Endothelial cell of umbilical vein (primary cell): Measurements from ENCODE around the gene N4BP2. TPM values are rescaled to one million over a fixed set of nuclear protein-coding genes. Genes with fewer than 3 reads are reported as not detected.

Experiments
- BruUV-seq: library from RNA; stranded (reverse); fragments of 400-500 nt; replicated peaks from 2 replicates; lab custom pipeline; 2021; lab: Mats Ljungman, UMichigan
- CTCF ChIA-PET: fragments of 300-600, 350-600 bp; sonication (Branson Sonifier 250); formaldehyde crosslinking; loops from one replicate; lab custom pipeline; 2021; ENCODE audit warnings: antibody characterized with exemption, inconsistent platforms; lab: Charles Lee
- POLR2A ChIA-PET: fragments of 300-600, 350-600 bp; sonication (Branson Sonifier 250); formaldehyde crosslinking; loops from one replicate; lab custom pipeline; 2021; ENCODE audit warnings: antibody characterized with exemption, inconsistent platforms; lab: Charles Lee
- DNase-seq: peaks from one replicate; pipeline ENCODE4 v3.0.0-alpha.2; 2011; ENCODE audit warnings: low read depth, low spot score
- FAIRE-seq: peaks from 2 replicates; lab custom pipeline; 2011; peaks lifted over from hg19 to GRCh38; lab: Jason Lieb, UNC
- H2AFZ ChIP-seq: 2 replicates; pipeline ENCODE4 v1.6.0; 2012; ENCODE audit warnings: low read depth, low read length, control low read depth, inconsistent platforms
- H3K27ac ChIP-seq: 2 replicates; pipeline ENCODE4 v1.5.1; 2011; ENCODE audit warnings: low read depth, mild to moderate bottlenecking, control low read depth, low read length, moderate library complexity; ENCODE audit not compliant: insufficient read depth
- H3K27me3 ChIP-seq, 2 experiments: 2 replicates each; pipeline versions ENCODE4 v1.6.0 to v1.6.1; 2011; ENCODE audit warnings: low read length in 2 of 2, mixed read lengths in 1 of 2; ENCODE audit not compliant: control insufficient read depth in 2 of 2, insufficient read depth in 2 of 2
- H3K36me3 ChIP-seq, 2 experiments: 2 replicates in 1 of 2; 3 replicates in 1 of 2; pipeline ENCODE4 v1.5.1; 2011; ENCODE audit warnings: low read length in 2 of 2, mild to moderate bottlenecking in 1 of 2, moderate library complexity in 1 of 2; ENCODE audit not compliant: control insufficient read depth in 2 of 2, insufficient read depth in 2 of 2; ENCODE audit errors: extremely low read depth in 1 of 2
- H3K4me1 ChIP-seq: 3 replicates; pipeline ENCODE4 v1.5.1; 2011; ENCODE audit warnings: mild to moderate bottlenecking, low read length; ENCODE audit not compliant: control insufficient read depth, insufficient read depth; ENCODE audit errors: extremely low read depth
- H3K4me2 ChIP-seq: 2 replicates; pipeline ENCODE4 v1.6.1; 2011; ENCODE audit warnings: low read length, control low read depth, mixed read lengths; ENCODE audit not compliant: insufficient read depth
- H3K4me3 ChIP-seq, 3 experiments: fragments of 200-600 bp in 1 of 3; sonication (generic), shearing (Covaris generic) in 1 of 3; replicated peaks in 1 of 3; 2 replicates each; pipeline ENCODE4 v1.5.1; 2011 to 2016; ENCODE audit warnings: control low read depth in 3 of 3, low read length in 3 of 3, mild to moderate bottlenecking in 2 of 3, inconsistent platforms in 1 of 3, low read depth in 1 of 3, moderate library complexity in 1 of 3; ENCODE audit not compliant: insufficient read depth in 1 of 3
- H3K79me2 ChIP-seq: 2 replicates; pipeline ENCODE4 v1.6.0; 2012; ENCODE audit warnings: low read length, inconsistent platforms; ENCODE audit not compliant: control insufficient read depth, insufficient read depth
- H3K9ac ChIP-seq: replicated peaks from 2 replicates; pipeline ENCODE3; 2011; ENCODE audit warnings: low read length, control low read depth; ENCODE audit not compliant: insufficient read depth; ENCODE audit errors: extremely low read depth
- H3K9me1 ChIP-seq: replicated peaks from 3 replicates; pipeline ENCODE4 v1.6.0; 2011; ENCODE audit warnings: mild to moderate bottlenecking, low read length; ENCODE audit not compliant: control insufficient read depth, insufficient read depth; ENCODE audit errors: extremely low read depth
- H3K9me3 ChIP-seq: replicated peaks from 2 replicates; pipeline ENCODE4 v1.5.1; 2012; ENCODE audit warnings: low read length, inconsistent platforms; ENCODE audit not compliant: control insufficient read depth, insufficient read depth
- H4K20me1 ChIP-seq: replicated peaks from 2 replicates; pipeline ENCODE3; 2011; ENCODE audit warnings: mild to moderate bottlenecking, low read length; ENCODE audit not compliant: control insufficient read depth, insufficient read depth; ENCODE audit errors: extremely low read depth
- CTCF ChIP-seq, 2 donors: IDR thresholded peaks; 1 replicate in 1 of 2; 2 replicates in 1 of 2; pipeline ENCODE4 v1.5.1; 2011; ENCODE audit warnings: low read length in 2 of 2, mild to moderate bottlenecking in 2 of 2, moderate library complexity in 2 of 2, control low read depth in 1 of 2, inconsistent platforms in 1 of 2, low read depth in 1 of 2; ENCODE audit not compliant: insufficient read depth in 1 of 2; ENCODE audit errors: extremely low read depth in 1 of 2
- EZH2 ChIP-seq: IDR thresholded peaks from 2 replicates; pipeline ENCODE4 v1.6.1; 2012; ENCODE audit warnings: borderline replicate concordance, low read depth, mild to moderate bottlenecking, moderate library complexity, low read length, inconsistent platforms; ENCODE audit not compliant: severe bottlenecking
- FOS ChIP-seq: IDR thresholded peaks from 2 replicates; pipeline ENCODE4 v1.6.1; 2011; ENCODE audit warnings: mild to moderate bottlenecking, low read length, moderate library complexity, borderline replicate concordance; ENCODE audit not compliant: insufficient read depth
- GATA2 ChIP-seq: IDR thresholded peaks from 2 replicates; pipeline ENCODE4 v1.7.0; 2011; ENCODE audit warnings: low read depth, mild to moderate bottlenecking, moderate library complexity, mixed read lengths, low read length; ENCODE audit not compliant: insufficient read length, insufficient read depth
- JUN ChIP-seq: IDR thresholded peaks from 2 replicates; pipeline ENCODE4 v1.6.1; 2011; ENCODE audit warnings: borderline replicate concordance, low read depth; ENCODE audit not compliant: insufficient read length, insufficient read depth
- MAX ChIP-seq: IDR thresholded peaks from 2 replicates; pipeline ENCODE4 v1.6.1; 2011; ENCODE audit not compliant: insufficient read depth, insufficient read length
- MYC ChIP-seq: IDR thresholded peaks from one replicate; pipeline ENCODE4 v1.6.1; 2011; ENCODE audit warnings: mild to moderate bottlenecking, low read depth, low read length
- POLR2A ChIP-seq: IDR thresholded peaks from 2 replicates; pipeline ENCODE4 v1.6.1; 2012; ENCODE audit warnings: low read depth, mild to moderate bottlenecking, control low read depth, low read length
- POLR2AphosphoS5 ChIP-seq: IDR thresholded peaks from 2 replicates; pipeline ENCODE4 v1.6.1; 2012; ENCODE audit warnings: low read depth, mild to moderate bottlenecking, control low read depth, low read length, moderate library complexity; ENCODE audit not compliant: insufficient read depth
- dilution Hi-C: fragments of 300-500 bp; cut with MboI; formaldehyde crosslinking; loops from one replicate; pipeline ENCODE4 v1.15.0; 2019; ENCODE audit warnings: low sequenced_read_pairs; ENCODE audit not compliant: extremely low pct_ligation_motif_present
- intact Hi-C: fragments of 100-400 bp; cut with micrococcal nuclease; formaldehyde crosslinking; loops from one replicate; pipeline ENCODE4 v1.10.0; 2022
- polyA plus RNA-seq, 4 experiments: library from polyadenylated mRNA; depleted of rRNA in 3 of 4; stranded (reverse) in 3 of 4; unstranded in 1 of 4; fragments of >200 nt; gene quantifications; 2 replicates each; pipeline versions ENCODE4 v1.2.1 to v1.2.3, GENCODE V29; 2011 to 2012; ENCODE audit warnings: missing spikeins in 1 of 4
- total RNA-seq: library from RNA; stranded (reverse); gene quantifications from 2 replicates; pipeline ENCODE4 v1.2.3, GENCODE V29; 2021

N4BP2 gene
- total and polyA plus RNA-seq, 2 donors (not counting 3 experiments of a cell fraction or from before 2014, with no cell fraction given) = 0.87 to 6.9 TPM

GRCh38 chr4:40114206-40114605 is 57.6 kb downstream of the N4BP2 start:
- no peaks in the 10 kb centered on the region for H3K27me3 ChIP-seq
- FAIRE-seq (no peak), DNase-seq (no peak)
- H3K9me1 ChIP-seq = no peaks in the 10 kb centered on the region
- dilution Hi-C loops (no loop called here), intact Hi-C loops (no loop called here)
- no peaks in the 10 kb centered on the region for H3K36me3 ChIP-seq
- no peak overlapping the region for H3K27ac ChIP-seq
- H3K9ac ChIP-seq = no peak overlapping the region
- H3K4me3 ChIP-seq = no peak overlapping the region
- no peaks in the 10 kb centered on the region for H3K79me2 ChIP-seq
- H3K9me3 ChIP-seq = no peaks in the 10 kb centered on the region
- ChIA-PET POLR2A (no interaction called here), CTCF (no interaction called here)
- no TSS peak for BruUV-seq
- no peak overlapping the region for H2AFZ ChIP-seq
- H4K20me1 ChIP-seq = no peaks in the 10 kb centered on the region
- peaks cover 4% of the 10 kb centered on the region for H3K4me1 ChIP-seq
- TF ChIP-seq GATA2 (no peak), MYC (no peak), FOS (no peak), POLR2AphosphoS5 (no peak), MAX (no peak), EZH2 (no peak), CTCF (IDR thresholded peaks at IDR 0.05; ENCODE audit: extremely low read depth in 1 of 2, insufficient read depth in 1 of 2, low read depth in 1 of 2, low read length in 2 of 2) (no peak), POLR2A (no peak), JUN (no peak)
- no peak overlapping the region for H3K4me2 ChIP-seq
